HG03280 (cell line): ENCODE measurements around the gene BTBD1.

ENCODE experiments used
- ATAC-seq: cut with Tn5 transposase; IDR thresholded peaks from one replicate; pipeline ENCODE4 v1.9.1; 2021; ENCODE audit warnings: mild to moderate bottlenecking, moderate library complexity; ENCODE audit not compliant: unreplicated experiment

Gene BTBD1

GRCh38 chr15:82999426-82999825 is 67.6 kb downstream of the BTBD1 start:
- ATAC-seq, result no peak

- ATAC-seq, result no peak
Observed at GRCh38 chr15:82995938-82996337, 71.1 kb downstream of the BTBD1 start.

GRCh38 chr15:82995076-82995475 is 72.0 kb downstream of the BTBD1 start:
- no peak for ATAC-seq

DNA sequence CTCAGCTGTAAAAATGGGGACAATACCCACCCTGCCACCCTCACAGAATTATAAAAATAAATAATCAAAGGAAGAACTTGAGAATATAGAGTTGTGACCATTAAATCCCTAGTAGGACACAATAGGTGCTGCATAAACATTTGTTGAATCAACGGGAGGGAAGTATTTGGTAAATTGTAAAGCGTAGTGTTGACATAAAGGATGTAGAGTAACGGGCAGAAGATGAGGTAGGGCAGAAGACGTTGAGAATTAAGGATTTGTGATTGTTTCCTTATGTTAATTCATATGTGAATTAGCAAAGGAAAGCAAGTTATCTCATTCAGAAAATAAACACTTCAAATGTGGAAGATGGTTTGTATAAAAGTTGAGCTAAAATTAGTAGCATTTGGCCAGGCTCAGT is 73.9 kb downstream of the BTBD1 start:
- no peak for ATAC-seq

- ATAC-seq, result no peak
Observed at GRCh38 chr15:82992436-82992998, 74.5 kb downstream of the BTBD1 start.

DNA sequence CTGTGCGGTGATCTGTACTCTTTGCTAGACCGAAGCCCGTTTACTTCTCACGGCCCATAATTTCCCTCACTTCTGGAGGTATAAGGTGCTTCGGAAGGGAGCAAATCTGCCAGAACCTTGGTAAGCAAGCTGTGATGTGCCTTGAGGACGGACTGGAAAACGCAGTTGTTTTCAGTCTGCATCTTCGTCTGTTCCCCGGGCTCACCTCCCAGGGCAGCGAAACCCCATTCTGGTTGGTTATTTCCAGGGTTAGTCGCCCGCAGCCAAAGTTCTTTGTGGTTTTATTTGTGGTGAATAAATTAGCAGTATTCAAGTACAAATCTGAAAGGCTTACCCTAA is 80.6 kb downstream of the BTBD1 start:
- ATAC-seq, result peak; percentile 26

DNA sequence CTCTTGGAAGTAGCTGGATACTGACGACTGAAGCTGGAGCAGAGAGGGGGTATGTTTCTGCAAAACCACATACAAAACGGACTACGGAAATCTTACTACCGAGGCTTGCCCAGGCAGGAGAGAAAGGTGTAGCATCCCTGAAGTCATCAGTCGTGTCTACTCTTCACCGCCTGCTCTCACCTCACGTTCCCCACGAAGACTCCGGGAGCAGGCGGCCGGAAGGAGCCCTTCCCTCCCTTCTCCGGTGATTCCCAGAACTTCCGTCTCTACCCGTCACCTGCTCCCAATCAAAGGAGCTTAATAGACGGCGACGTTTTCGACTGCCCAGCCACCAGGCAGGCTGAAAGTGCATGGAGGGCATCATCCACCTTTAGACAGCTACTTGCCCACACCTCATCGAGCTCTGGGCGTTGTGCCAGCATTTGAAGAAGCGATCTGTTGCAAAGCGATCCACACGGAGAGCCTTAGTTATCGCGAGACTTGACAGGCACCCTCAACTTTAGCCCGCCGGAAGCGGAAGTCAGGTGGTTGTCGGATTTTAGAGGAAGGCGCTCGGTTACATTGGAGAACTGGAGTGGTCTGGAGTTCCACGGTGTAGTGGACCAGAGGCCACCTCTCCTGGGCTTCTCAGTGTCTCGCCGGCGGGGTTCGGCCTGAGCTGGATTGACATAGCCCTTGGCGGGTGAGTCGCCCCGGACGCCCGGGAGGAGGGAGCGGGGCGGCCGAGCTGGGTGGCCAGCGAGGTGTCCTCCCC is 81.2 kb downstream of the BTBD1 start, which contains the start of gene RAMAC:
Gene RAMAC (plus strand): TSS at position 523 of the 754 bp plus-strand sequence. CDS start 2,809 bp downstream, outside the sequence.
- peak; percentile 96 for ATAC-seq

DNA sequence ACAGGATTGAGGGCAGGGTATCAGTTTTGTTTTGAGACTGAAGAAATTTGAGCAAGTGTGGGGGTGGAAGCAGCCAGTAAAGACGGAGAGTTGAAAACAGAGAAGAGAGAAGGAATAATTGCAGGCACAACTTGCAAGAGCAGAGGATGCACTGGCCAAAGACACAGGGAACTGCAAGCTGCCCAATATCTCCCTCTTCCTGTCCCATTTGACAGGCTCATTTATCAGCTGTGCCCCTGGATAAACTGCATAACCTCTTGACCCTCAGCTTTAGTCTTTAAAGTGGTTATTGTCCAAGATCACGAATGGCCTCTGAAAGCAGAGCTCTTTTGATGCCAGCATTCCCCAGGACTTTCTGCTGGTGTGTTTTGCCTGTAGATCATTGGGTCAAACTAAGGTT is 86.1 kb downstream of the BTBD1 start:
- ATAC-seq, result no peak

DNA sequence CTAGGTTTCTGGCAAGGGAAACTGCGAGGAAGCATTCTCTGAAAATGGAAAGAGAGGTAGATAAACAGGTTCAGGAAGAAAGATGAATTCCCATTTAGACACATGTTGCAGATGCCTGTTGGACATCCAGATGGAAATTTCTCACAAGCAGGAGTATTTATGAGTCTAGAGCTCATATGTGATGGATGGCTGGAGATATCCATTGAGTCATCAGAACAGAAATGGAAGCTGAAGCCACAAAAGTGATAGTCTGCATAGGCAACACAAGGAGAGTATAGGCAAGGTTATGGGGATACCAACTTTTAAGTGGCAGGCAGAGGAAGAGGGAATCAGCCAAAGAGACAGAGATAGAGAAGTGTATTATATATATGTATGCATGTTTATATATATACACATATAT is 87.3 kb downstream of the BTBD1 start:
- no peak for ATAC-seq

- ATAC-seq, result no peak
Observed at GRCh38 chr15:82978438-82978837, 88.6 kb downstream of the BTBD1 start.

- no peak for ATAC-seq
Observed at GRCh38 chr15:82977076-82977475, 90.0 kb downstream of the BTBD1 start.

- ATAC-seq, result no peak
Observed at GRCh38 chr15:82972990-82973389, 94.1 kb downstream of the BTBD1 start.

GRCh38 chr15:82971218-82971984 is 95.7 kb downstream of the BTBD1 start:
- ATAC-seq, result no peak

GRCh38 chr15:82970696-82971095 is 96.4 kb downstream of the BTBD1 start:
- no peak for ATAC-seq

- no peak for ATAC-seq
Observed at GRCh38 chr15:82970078-82970686, 96.9 kb downstream of the BTBD1 start.

DNA sequence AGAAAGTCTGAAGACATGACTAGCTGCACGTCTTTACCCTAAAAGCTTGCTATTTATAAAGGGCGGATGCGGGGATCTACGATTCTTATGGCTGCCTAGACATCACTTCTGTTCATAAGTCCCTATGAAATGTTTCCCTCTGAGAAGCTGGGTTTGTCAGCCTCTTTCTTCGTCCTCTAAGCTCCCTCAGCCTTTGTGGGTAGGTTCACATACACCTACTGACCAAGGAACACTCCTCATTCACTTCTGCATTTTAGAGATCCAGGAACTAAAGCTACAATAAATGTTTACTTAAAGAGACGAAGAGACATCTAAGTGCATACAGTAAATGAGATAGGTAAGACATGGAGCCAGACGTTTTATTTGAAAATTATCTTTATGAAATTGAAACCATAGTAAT is 97.7 kb downstream of the BTBD1 start:
- no peak for ATAC-seq

- no peak for ATAC-seq
Observed at GRCh38 chr15:82968066-82968465, 99.0 kb downstream of the BTBD1 start.

DNA sequence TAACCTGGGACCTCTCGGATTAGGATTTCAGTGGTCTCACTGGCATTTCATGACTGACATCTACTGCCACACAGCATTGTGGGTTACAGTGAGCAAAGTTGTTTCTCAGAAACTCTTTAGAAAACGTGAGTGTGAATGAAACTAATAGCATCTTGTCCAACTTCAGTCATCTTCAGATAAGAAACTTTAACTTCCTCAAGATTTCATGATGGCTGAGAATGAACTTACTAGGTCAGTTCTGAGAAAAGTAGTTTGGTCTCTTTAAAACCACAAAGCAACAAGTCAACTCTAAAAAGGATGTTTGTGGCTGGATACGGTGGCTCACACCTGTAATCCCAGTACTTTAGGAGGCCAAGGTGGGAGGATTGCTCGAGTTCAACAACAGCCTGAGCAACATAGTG is 100.4 kb downstream of the BTBD1 start:
- peak; percentile 80 for ATAC-seq
